ENCODE measurements around the gene DNAJB7.
"Not testable (repeated sequence)": the region's sequence is repeated elsewhere in the genome, so short reads cannot be mapped to it uniquely, and the experiment has no call there.

The DNAJB7 gene

GRCh38 chr22:40862013-40862412 is at the start of gene DNAJB7:
DNAJB7 (minus strand) TSS chr22:40862113; CDS start chr22:40861994, 119 bp downstream.
- DNase-seq, result no peak

DNA sequence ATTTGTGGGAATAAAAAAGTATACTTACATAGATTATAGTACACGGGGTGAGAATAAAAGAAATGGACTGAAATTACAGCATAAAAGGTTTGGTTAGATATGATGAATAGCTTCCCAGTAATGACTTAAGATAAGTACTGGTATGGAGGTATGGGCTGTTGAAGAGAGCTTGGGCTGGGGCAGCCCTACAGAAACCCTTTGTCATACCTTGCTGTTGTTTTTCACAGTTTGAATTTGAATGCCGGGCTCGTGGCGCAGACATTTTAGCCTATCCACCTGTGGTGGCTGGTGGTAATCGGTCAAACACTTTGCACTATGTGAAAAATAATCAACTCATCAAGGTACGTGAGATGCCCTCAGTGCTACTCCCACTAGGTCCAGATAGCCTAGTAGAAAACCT is 47.0 kb upstream of the DNAJB7 start:
- DNase-seq, result peak; percentile 78

- DNase-seq, result no peak
Measured at GRCh38 chr22:40904101-40904500, 42.2 kb upstream of the DNAJB7 start.

GRCh38 chr22:40898850-40899357 is 37.0 kb upstream of the DNAJB7 start:
- peak; percentile 54 for DNase-seq

DNA sequence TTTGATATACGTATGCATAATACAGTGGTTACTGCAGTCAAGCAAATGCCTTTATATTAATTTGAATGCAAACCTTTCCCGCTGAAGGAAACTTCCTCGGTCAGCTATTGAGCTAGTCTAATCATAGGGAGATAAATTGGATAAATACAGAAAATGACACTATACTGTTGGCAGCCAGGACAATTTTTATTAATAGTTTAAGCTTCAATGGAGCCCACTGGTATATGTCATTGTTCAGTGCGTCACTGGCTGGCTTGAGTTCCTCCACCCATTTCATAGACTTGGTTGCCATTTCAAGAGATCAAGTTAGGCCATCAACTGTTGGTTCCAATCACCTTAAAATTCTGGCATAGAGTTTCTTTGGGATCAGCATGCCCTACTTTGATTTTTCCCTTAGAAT is 32.5 kb upstream of the DNAJB7 start:
- no peak for DNase-seq

DNA sequence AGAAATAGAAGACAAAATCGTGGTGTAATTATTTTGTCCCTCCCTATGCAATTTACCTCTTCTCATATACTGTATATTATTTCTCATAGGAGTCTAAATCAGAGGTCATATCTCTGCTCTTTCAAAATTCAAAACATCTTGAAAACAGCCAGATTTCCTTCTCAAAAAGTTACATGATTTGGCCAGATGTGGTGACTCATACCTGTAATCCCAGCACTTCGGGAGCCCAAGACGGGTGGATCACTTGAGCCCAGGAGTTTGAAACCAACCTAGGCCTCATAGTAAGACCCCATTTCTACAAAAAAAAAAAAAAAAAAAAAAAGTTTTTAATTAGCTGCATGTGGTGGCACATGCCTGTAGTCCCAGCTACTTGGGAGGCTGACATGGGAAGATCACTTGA is 29.0 kb upstream of the DNAJB7 start:
- no peak for DNase-seq

DNA sequence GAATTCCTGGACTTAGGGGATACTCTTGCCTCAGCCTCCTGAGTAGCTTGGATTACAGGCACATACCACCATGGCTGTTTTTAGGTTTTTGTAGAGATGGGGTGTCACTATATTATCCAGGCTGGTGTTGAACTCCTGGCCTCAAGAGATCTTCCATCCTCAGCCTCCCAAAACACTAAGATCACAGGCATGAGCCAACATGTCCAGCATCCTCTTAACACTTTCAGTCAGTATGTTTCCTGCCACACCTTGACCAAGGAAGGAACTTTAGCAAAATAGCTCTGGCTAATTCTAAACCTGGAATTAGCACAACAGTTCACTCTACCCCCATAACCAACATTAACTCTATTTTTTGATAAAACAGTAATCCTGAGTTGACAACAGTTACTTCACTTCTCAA is 27.2 kb upstream of the DNAJB7 start:
- DNase-seq, result no peak

DNA sequence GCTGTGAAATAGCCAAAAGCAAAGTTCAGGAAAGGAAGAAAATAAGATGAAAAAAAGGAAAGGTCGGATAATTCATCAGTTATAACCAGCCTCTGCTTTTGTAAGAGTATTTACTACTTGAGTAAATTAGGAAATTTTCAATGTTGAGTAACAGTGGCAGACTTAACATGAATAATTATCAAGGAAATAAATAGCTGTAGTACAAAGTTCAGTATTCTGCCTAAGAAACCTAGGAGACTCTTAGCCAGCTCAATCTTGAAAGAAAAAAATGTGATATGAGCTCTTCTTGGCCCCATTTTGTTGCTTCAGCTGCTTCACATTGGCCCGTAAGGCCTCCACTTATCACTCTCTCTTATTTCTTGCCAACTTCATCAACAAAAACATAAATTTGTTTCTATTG is 17.0 kb upstream of the DNAJB7 start:
- DNase-seq, result no peak

DNA sequence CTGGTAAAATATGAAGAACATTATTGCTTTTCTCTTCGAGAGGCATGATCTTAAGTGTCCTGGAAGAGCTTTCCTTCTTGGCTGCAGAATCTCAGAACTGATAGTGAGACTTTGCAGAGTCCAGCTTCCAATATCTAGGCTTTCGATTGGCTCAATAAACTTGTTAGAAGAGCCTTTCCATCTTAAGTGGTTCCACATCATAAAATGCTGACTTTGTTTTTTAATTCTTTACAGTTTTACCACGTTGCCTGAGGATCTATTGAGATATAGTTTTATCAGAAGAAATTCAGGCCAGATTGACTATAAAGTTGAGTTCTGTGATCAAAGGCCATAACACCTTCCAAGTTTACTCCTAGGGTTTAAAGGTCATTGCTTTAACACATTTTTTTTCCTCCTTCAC is 15.6 kb upstream of the DNAJB7 start:
- no peak for DNase-seq

DNA sequence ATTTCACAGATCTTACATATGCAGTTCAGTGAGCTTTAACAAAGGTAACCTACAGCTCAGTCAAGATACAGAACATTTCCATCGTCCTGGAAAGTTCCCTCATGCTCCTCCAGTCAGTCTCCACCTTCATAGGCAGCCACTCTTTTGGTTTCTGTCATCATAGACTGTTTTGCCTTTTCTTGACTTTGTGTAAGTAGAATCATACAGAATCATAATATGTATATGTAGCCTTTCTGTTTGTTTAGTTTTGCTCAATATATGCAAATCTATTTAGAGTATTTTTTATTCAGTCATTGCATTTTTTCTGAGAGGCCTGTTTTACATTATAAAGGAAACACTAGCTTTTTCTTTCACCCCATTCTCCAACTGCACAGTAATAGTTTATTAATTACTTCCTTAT is 15.0 kb upstream of the DNAJB7 start:
- DNase-seq, result no peak

- DNase-seq, result no peak
Measured at GRCh38 chr22:40875111-40875510, 13.2 kb upstream of the DNAJB7 start.

- DNase-seq, result no peak
Measured at GRCh38 chr22:40874016-40874415, 12.1 kb upstream of the DNAJB7 start.

- not testable (repeated sequence) for DNase-seq
Measured at GRCh38 chr22:40868379-40868778, 6.5 kb upstream of the DNAJB7 start.

- no peak for DNase-seq
Measured at GRCh38 chr22:40867109-40867508, 5.2 kb upstream of the DNAJB7 start.

DNA sequence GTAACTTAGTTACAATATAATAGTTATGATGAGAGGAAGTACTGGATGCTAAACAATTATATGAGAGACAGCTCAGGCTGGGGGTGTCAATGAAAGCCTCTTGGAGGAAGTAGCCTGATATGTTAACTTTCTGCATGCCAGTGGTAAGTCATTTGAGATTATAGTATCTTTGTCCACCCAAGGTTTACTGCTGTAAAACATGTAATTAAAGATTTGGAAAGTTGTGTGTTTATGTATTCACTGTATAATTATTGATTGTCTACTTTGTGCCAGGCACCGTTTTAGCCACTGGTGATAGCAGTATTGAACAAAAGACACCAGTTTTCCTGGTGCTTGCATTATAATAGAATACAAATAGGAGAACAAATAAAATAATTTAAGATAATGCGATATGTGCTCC is 624 bp upstream of the DNAJB7 start:
- no peak for DNase-seq

DNA sequence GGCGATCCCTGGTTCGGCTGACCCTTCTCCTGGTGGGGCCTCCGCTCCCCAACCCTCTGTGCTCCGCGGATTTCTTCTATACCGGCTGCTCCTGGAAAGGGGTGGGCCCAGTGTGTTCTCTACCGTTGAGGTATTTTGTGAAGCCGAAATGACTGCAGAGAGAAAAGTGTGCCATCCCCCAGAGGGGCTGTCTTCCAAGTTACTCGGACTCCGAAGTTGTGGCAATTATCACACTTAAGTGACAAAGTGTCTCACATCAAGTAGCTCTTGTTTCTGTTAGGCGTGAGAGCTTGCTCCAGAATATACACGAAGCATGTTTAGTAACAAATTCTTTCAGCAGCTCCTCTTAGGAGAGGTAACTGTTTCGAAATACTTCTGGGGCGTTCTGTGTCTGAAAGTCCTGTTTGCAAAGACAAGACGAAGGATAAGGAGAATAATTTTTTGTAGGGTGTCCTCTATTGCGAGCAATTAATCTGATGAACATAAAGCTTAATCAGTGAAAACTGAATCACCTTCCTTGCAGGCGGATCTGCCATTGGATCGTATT is 4.5 kb downstream of the DNAJB7 start:
- DNase-seq, result no peak

- peak; percentile 93 for DNase-seq
Measured at GRCh38 chr22:40856513-40857308, 5.2 kb downstream of the DNAJB7 start, which contains the start of the genes ST13 and XPNPEP3. ST13 (minus strand) TSS chr22:40856639; CDS start chr22:40856540, 99 bp downstream. XPNPEP3 (plus strand) TSS chr22:40857148; CDS start chr22:40857182, 34 bp downstream.

DNA sequence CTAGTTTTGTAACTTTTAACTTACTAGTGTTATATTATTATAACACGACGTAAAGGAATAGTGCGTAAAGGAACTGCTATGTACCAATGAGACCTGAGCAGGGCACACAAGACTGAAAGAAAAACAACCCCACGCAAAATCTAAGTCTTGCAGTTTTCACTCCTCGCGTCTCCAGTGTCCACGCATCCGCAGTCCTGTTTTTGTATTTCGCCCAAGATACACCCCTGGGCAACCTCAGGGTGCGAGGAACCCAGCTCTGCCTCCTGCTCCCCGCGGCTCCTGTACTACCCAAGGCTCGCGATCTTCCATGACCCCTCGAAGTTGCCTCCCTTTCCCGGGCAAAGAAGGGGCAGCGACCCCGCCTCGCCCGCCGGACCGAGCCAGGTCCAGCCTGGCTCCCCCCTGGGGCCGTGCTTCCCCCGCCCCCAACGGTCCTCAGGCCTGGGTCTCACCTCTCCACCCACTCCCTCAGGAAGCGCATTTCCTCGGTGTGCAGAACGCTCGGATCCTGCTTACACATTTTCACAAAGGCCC is 5.9 kb downstream of the DNAJB7 start:
- DNase-seq, result no peak

DNA sequence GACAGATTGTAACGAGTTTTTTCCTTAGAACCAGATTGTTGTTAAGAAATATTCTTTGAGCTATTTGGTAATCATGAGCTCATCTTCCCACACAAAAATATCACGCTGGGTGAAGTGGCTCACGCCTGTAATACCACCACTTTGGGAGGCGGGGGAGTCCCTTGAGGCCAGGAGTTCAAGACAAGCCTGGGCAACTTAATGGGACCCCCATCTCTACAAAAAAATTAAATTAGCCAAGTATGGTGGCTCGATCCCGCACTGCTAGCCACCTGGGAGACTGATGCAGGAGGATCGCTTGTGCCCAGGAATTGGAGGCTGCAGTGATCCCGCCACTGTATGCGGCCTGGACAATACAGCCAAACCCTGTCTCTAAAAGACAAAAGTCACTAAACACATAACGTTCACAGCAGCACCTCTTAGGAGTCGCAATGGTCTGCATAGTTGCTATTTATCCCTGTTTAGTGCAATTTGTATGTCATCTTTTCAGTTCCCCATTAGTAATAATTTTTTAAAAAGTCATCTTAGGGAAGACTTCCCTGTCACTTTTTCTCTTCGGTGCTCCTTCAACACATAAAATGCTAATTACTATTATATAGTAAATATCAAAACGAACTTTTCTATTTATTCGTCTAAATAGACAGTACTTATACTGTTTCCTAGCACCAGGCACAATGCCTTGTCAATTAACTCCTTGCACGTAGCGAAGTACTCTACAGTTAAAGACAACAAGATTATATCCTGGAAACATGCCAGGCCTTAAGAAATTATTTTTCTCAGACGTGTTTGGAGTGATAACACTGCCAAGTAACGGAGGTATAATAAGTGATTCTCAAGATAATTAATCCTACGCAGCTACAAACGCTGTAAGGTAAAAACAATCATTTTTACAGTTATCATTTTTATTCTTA is 6.6 kb downstream of the DNAJB7 start:
- peak; percentile 16 for DNase-seq

DNA sequence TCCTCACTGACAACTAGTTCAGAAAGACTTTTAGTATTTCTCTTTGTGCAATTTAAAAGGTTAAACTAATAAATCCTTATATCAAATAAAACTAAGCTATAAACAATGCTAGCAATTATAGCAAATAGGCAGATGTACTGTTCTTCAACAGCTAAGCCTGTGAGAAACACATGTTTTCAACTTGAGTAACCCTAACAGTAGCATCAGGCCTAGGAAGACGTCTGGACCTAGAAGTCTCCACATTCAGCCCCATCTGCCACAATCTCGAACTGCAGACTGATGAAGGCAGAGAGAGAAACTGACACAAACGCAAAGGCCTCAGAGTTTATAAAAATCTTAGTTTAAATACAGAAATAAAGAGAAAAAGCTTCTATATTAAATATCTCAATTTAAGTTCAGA is 8.0 kb downstream of the DNAJB7 start:
- DNase-seq, result no peak

GRCh38 chr22:40853333-40853732 is 8.6 kb downstream of the DNAJB7 start:
- no peak for DNase-seq

GRCh38 chr22:40845816-40846215 is 16.1 kb downstream of the DNAJB7 start:
- not testable (repeated sequence) for DNase-seq

DNA sequence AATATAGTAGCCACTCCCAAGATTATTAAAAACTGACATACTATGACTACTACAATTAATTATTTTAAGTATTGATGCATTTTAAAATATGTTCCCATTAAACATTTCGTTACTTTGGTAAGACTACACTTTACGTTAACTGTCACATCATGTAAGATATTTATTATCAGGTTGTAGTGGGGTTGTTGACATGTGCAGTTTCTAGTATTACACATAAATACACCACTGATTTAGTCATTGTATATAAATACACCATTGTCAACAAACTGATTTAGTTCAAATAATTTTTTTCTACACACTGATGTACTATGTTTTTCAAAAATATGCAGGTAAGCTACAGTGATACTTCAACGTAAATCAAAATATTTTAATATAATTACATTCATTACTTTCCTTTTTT is 17.0 kb downstream of the DNAJB7 start:
- DNase-seq, result no peak
